ENCODE data around the gene ZDHHC20. TPM values are rescaled to one million over a fixed set of nuclear protein-coding genes. Genes with fewer than 3 reads are reported as not detected.
"Not testable (repeated sequence)": the region's sequence is repeated elsewhere in the genome, so short reads cannot be mapped to it uniquely, and the experiment has no call there.

ZDHHC20 gene
- total RNA-seq, 1 experiment from 2014 or later: 90.6 TPM

- Mint-ChIP-seq H3K27me3 (ENCODE audit: unreplicated experiment) (no peaks in the 10 kb centered on the region), H3K4me3 (ENCODE audit: low read depth, unreplicated experiment) (no peak overlapping the region), H3K27ac (ENCODE audit: unreplicated experiment) (peak overlapping the region; percentile 19), H3K4me1 (ENCODE audit: low read depth, unreplicated experiment) (no peaks in the 10 kb centered on the region), H3K36me3 (ENCODE audit: insufficient read depth, unreplicated experiment) (peaks cover 23% of the 10 kb centered on the region), H3K9me3 (ENCODE audit: low read depth, unreplicated experiment) (no peaks in the 10 kb centered on the region)
- BruUV-seq (replicated peaks): no TSS peak
- CTCF ChIA-PET: interaction anchor here (0.7 kb wide), 1 partner anchor 208 kb away, joined by 4 read pairs; the partner anchor contains the start of gene MICU2
- intact Hi-C loops (cut with micrococcal nuclease; ENCODE audit: unreplicated experiment): no loop called here
- no peak for TF ChIP-seq CTCF (IDR thresholded peaks at IDR 0.05; ENCODE audit: unreplicated experiment)
- no peak for DNase-seq
Measured at GRCh38 chr13:21395953-21396352, 63.1 kb downstream of the ZDHHC20 start.

- Mint-ChIP-seq H3K9me3 (ENCODE audit: low read depth, unreplicated experiment) (peaks cover 7% of the 10 kb centered on the region), H3K27me3 (ENCODE audit: unreplicated experiment) (no peaks in the 10 kb centered on the region), H3K36me3 (ENCODE audit: insufficient read depth, unreplicated experiment) (peaks cover 20% of the 10 kb centered on the region), H3K4me1 (ENCODE audit: low read depth, unreplicated experiment) (no peaks in the 10 kb centered on the region), H3K4me3 (ENCODE audit: low read depth, unreplicated experiment) (no peak overlapping the region), H3K27ac (ENCODE audit: unreplicated experiment) (no peak overlapping the region)
- intact Hi-C loops (cut with micrococcal nuclease; ENCODE audit: unreplicated experiment): no loop called here
- BruUV-seq (replicated peaks): no TSS peak
- CTCF ChIA-PET: no interaction called here
- DNase-seq: no peak
- no peak for TF ChIP-seq CTCF (IDR thresholded peaks at IDR 0.05; ENCODE audit: unreplicated experiment)
Measured at GRCh38 chr13:21389124-21389523, 70.0 kb downstream of the ZDHHC20 start.

- Mint-ChIP-seq H3K36me3 (ENCODE audit: insufficient read depth, unreplicated experiment) (peaks cover 14% of the 10 kb centered on the region), H3K27me3 (ENCODE audit: unreplicated experiment) (no peaks in the 10 kb centered on the region), H3K4me1 (ENCODE audit: low read depth, unreplicated experiment) (no peaks in the 10 kb centered on the region), H3K27ac (ENCODE audit: unreplicated experiment) (no peak overlapping the region), H3K9me3 (ENCODE audit: low read depth, unreplicated experiment) (peaks cover 7% of the 10 kb centered on the region), H3K4me3 (ENCODE audit: low read depth, unreplicated experiment) (no peak overlapping the region)
- CTCF ChIA-PET: no interaction called here
- no TSS peak for BruUV-seq (replicated peaks)
- no peak for DNase-seq
- no peak for TF ChIP-seq CTCF (IDR thresholded peaks at IDR 0.05; ENCODE audit: unreplicated experiment)
- intact Hi-C loops (cut with micrococcal nuclease; ENCODE audit: unreplicated experiment): no loop called here
Measured at GRCh38 chr13:21385710-21386109, 73.4 kb downstream of the ZDHHC20 start.

GRCh38 chr13:21383090-21383489, 76.0 kb downstream of the ZDHHC20 start:
- H3K27me3 Mint-ChIP-seq (ENCODE audit: unreplicated experiment): no peaks in the 10 kb centered on the region
- intact Hi-C loops (cut with micrococcal nuclease; ENCODE audit: unreplicated experiment): no loop called here
- TF ChIP-seq CTCF (IDR thresholded peaks at IDR 0.05; ENCODE audit: unreplicated experiment): no peak
- no TSS peak for BruUV-seq (replicated peaks)
- H3K27ac Mint-ChIP-seq (ENCODE audit: unreplicated experiment): no peak overlapping the region
- H3K36me3 Mint-ChIP-seq (ENCODE audit: insufficient read depth, unreplicated experiment): peaks cover 9% of the 10 kb centered on the region
- CTCF ChIA-PET: no interaction called here
- H3K4me1 Mint-ChIP-seq (ENCODE audit: low read depth, unreplicated experiment): no peaks in the 10 kb centered on the region
- no peak overlapping the region for H3K4me3 Mint-ChIP-seq (ENCODE audit: low read depth, unreplicated experiment)
- peaks cover 7% of the 10 kb centered on the region for H3K9me3 Mint-ChIP-seq (ENCODE audit: low read depth, unreplicated experiment)
- DNase-seq: no peak

GRCh38 chr13:21376998-21377985, 81.8 kb downstream of the ZDHHC20 start:
- H3K27ac Mint-ChIP-seq (ENCODE audit: unreplicated experiment); intact Hi-C loops (cut with micrococcal nuclease; ENCODE audit: unreplicated experiment); BruUV-seq (replicated peaks); CTCF ChIA-PET; DNase-seq; H3K4me1 Mint-ChIP-seq (ENCODE audit: low read depth, unreplicated experiment); H3K9me3 Mint-ChIP-seq (ENCODE audit: low read depth, unreplicated experiment); H3K4me3 Mint-ChIP-seq (ENCODE audit: low read depth, unreplicated experiment); H3K27me3 Mint-ChIP-seq (ENCODE audit: unreplicated experiment): not testable (repeated sequence)
- H3K36me3 Mint-ChIP-seq (ENCODE audit: insufficient read depth, unreplicated experiment): peaks cover 10% of the 10 kb centered on the region
